A549 treated with AZD2906 at 1 μM for 4 hours (cell line): ENCODE results near the gene NOL4. TPM values are rescaled to one million over a fixed set of nuclear protein-coding genes. Genes with fewer than 3 reads are reported as not detected.

Experiments
- total RNA-seq: library from RNA; stranded (reverse); fragments of 200-300 nt; extraction: Qiagen RNA extraction; gene quantifications from 5 replicates; pipeline ENCODE4 v1.2.3, GENCODE V29; 2022

NOL4 gene, protein sequence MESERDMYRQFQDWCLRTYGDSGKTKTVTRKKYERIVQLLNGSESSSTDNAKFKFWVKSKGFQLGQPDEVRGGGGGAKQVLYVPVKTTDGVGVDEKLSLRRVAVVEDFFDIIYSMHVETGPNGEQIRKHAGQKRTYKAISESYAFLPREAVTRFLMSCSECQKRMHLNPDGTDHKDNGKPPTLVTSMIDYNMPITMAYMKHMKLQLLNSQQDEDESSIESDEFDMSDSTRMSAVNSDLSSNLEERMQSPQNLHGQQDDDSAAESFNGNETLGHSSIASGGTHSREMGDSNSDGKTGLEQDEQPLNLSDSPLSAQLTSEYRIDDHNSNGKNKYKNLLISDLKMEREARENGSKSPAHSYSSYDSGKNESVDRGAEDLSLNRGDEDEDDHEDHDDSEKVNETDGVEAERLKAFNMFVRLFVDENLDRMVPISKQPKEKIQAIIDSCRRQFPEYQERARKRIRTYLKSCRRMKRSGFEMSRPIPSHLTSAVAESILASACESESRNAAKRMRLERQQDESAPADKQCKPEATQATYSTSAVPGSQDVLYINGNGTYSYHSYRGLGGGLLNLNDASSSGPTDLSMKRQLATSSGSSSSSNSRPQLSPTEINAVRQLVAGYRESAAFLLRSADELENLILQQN
- total RNA-seq = not detected in 5 replicates

GRCh38 chr18:34224423-34225217 lies at the start of gene NOL4:
NOL4 (minus strand) TSS chr18:34224913; CDS start chr18:34223253, 1,660 bp downstream.

